GM21737 (cell line): ENCODE measurements around the gene CALCOCO1.
A peak's percentile ranks its signal among the peaks of the same experiment; 100 is the strongest.
"Not testable (repeated sequence)": the region's sequence is repeated elsewhere in the genome, so short reads cannot be mapped to it uniquely, and the experiment has no call there.

ENCODE experiments used
- ATAC-seq: cut with Tn5 transposase; IDR thresholded peaks from one replicate; pipeline ENCODE4 v1.9.1; 2021; ENCODE audit warnings: mild to moderate bottlenecking, moderate library complexity; ENCODE audit not compliant: unreplicated experiment

Gene CALCOCO1, protein sequence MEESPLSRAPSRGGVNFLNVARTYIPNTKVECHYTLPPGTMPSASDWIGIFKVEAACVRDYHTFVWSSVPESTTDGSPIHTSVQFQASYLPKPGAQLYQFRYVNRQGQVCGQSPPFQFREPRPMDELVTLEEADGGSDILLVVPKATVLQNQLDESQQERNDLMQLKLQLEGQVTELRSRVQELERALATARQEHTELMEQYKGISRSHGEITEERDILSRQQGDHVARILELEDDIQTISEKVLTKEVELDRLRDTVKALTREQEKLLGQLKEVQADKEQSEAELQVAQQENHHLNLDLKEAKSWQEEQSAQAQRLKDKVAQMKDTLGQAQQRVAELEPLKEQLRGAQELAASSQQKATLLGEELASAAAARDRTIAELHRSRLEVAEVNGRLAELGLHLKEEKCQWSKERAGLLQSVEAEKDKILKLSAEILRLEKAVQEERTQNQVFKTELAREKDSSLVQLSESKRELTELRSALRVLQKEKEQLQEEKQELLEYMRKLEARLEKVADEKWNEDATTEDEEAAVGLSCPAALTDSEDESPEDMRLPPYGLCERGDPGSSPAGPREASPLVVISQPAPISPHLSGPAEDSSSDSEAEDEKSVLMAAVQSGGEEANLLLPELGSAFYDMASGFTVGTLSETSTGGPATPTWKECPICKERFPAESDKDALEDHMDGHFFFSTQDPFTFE

GRCh38 chr12:53727310-53728041, at the start of gene CALCOCO1:
TSS of gene CALCOCO1 (minus strand) at chr12:53727452. CDS start at chr12:53725242, 2,210 bp downstream.
- ATAC-seq = peak; percentile 96

GRCh38 chr12:53776872-53777271, 49.6 kb upstream of the CALCOCO1 start:
- ATAC-seq = no peak

DNA sequence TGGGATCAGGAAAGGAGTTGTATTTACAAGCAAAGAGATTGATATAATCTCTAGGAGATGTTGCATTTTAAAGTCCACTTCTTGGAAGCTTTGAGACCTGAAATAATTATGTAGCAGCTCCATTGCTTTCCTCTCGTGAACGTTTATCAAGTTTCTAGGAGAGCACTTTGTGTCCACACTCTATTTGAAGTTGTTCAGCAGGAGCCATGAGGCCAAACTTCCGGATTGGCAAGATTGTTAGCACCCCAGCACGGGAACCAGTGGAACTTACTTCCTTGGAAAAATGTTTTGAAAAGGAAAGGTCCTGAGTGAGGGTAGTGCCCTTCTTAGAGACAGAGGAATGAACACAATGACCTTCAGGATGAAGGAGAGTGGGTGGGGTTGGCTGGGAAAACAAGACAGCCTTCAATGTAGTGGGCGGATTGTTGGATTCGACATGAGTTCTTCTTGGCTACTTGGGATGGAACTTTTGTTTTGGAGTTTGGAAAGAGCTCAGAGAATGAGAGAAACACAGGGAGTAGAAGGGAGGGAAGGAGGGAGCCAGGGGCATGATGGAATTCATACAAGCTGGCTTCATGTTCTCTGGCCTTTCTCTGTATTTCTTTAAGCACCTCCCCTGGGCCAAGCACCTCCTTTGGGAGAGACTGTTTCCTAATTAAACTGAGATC, 48.4 kb upstream of the CALCOCO1 start:
- ATAC-seq = no peak

- ATAC-seq = no peak
These were observed 43.0 kb upstream of the CALCOCO1 start for GRCh38 chr12:53770281-53770680.

DNA sequence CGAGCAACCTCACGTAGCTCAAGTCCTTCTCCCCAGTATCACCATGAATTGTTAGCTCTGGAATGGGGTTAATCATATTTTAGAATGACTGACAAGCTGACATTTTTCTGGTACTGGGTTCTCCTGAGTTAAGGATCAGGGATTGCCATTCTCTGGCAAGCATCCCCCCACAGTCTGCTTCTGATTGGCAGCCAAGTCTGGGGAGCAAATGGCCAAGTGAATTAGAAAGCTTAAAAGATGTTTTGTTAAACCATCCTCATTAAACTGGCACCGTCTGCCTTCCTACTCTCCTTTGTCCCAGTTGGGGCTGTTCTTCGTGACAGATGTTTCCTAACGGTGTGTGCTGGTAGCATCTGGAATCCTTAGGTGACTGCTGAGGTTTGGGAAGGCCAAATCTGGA, 41.7 kb upstream of the CALCOCO1 start:
- no peak for ATAC-seq

DNA sequence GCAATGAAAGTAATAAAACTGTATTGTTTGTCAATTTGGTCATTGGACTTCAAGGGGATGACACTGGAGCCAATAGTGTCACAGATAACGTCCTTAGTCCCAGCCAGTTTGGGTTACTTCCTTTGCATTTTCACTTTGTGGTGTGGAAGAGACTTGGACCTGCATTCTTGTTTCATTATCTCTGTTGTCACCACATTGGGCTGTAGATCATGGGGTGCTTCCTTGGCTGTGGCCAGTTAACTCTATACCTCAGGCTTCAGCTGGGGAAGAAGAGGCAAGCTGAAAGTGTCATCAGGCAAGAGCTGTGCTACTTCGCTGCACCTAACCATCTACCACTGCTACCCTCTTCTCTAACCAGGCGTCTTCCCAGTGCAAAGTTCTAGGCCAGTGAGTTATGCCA, 39.6 kb upstream of the CALCOCO1 start:
- no peak for ATAC-seq

GRCh38 chr12:53765891-53766290, 38.6 kb upstream of the CALCOCO1 start:
- no peak for ATAC-seq

- no peak for ATAC-seq
These were observed 37.4 kb upstream of the CALCOCO1 start for GRCh38 chr12:53764615-53765014.

- not testable (repeated sequence) for ATAC-seq
These were observed 35.5 kb upstream of the CALCOCO1 start for GRCh38 chr12:53762793-53763192.

DNA sequence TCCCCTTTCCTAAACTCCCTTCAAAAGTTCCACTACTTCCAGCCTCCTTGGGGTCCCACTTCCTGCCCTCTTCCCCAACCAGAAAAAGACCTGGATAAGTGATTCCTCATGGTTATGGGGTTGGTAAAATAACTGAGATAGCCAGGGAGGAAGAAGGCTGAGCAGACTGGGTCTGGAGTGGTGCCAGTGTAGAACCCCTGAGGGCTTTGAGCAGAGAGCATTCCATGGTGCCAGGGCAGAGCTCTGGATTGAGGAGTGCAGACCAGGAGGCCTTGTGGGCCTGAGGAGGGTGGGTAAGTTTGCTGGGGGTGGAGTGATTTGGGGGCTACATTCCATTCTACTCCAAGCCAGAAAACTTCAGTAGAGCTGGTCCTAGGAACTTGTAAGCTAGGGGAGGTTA, 34.1 kb upstream of the CALCOCO1 start:
- ATAC-seq = no peak

- ATAC-seq = no peak
These were observed 32.0 kb upstream of the CALCOCO1 start for GRCh38 chr12:53759261-53759660.

DNA sequence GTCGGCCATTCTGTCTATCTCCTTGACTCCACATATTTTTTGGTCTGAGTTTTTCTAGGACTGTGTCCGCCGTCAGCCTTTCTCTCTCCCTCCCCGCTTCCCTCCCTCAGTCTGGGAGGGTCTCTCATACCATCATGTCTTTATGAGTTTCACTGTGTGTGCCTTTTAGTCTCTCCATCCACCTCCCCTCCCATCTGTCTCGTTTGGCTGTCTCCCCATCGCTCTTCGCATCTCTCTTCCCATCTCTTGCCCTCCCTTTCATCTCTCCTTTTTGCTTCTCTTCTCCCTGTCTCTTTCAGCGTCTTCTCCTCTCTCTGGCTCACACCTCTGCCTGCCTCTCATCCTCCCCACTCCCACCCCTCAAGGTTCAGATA, 31.5 kb upstream of the CALCOCO1 start:
- ATAC-seq = no peak

DNA sequence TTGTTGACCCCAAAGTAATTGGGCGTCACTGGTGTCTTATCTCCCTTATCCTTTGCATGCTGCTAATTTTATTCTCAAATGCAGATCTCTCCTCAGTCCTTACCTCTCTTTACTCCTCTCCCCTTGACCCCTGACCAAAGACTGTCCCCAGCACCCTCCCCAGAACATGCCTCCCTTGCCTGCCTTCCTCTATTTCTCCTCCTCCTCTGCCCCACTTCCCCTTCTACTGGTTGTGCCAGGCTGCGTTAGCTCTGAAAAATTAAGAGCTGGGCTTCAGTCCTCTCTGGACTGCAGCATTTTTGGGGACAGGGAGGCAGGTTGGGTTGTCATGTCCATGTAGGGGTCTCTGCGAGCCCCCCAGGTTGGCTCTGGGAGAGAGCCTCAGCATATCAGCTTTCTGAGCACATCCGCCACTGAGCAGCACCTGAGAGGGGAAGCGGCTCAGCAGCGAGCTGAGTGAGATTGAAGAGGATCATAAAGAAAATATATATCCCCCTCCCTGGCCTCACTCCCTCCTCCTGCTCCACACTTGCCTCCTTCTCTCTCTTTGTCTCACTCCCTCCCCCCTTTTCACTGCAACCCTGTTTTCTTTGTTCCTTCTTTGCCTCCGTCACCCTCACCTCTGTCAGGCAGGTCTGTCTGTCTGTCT, 31.0 kb upstream of the CALCOCO1 start:
- no peak for ATAC-seq

- ATAC-seq = peak; percentile 76
These were observed 30.0 kb upstream of the CALCOCO1 start for GRCh38 chr12:53757101-53757770.

DNA sequence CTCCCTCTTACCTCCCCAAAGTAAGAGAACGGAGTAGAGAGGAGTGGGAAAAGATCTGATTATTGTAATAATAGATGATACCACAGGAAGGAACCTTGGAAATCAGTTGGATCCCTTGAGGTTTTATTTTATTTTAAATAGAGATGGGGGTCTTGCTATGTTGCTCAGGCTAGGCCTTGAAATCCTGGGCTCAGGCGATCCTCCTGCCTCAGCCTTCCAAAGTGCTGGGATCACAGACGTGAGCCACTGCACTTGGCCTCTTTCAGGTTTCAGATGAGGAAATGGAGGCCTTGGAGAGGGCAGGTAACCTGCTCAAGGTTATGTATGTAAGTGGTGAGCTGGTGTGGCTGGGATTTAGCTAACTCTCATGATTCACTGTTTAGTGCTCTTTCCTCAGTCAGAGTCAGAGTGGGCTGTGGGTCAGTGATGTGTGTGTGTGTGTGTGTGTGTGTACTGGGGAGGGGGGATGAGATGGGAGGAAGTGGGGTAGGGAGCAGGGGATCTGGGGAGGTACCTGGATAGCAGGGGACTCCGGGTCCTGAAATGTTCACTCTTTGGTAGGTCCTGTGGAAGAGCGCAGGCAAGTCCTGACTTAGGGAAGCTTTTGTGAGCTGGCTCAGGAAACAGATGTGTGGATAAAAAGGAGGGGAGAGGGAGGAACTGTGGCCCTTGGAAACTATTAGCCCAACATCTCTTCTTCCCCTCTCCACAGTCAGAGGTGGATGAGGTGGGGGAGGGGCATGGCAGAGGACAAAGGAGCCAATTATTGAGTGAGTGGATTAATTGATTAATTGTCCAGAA, 29.2 kb upstream of the CALCOCO1 start:
- no peak for ATAC-seq

- no peak for ATAC-seq
These were observed 28.6 kb upstream of the CALCOCO1 start for GRCh38 chr12:53755893-53756292.

DNA sequence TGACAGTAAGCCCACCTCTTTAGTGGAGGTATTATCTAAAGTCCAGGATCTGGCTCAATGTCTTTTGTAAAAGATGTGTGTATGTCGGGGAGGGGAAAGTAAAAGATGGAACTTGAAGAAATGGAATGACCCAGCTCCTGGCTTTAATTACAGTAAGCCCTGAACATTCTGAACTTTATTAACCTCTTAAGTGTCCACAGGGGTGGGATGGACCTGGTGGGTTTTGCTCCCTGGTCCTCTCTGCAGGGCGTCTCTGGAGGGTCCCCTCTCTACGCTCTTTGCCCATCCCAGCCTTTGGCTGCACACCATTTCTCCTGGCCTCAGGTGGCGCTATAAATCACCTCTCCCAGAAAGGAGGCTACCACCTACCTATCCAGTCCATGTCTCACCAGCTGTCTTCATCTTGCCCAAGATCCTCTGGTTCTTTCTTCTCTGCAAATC, 28.2 kb upstream of the CALCOCO1 start:
- no peak for ATAC-seq

DNA sequence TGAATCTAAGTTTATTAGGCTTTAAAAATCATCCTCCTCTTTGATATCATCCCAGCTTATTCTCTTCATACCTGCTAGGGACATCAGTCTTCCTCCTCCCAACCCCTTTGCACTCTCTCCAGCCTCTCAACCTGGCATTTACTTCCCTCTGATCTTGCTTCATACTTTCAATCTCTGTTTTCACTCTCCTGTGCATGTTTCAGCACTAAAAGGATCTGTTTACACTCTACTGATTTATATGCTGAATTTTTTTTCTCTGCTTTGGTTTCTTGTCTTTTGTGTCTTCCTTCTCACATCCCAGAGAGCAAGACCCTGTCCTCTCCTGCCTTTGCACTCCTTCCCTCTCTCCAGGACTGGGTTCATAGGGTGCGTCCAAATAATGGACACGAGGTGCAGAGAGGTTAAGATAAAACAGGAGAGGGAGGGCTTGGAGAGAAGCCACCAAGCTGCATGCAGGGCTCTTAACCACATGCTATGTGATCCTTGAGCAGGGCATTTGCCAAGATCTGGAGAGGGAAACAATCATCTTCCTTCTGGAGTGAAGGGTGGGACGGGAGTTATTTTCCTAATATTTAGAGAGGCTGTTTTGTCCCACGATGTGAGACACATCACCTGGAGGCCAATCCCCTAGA, 27.5 kb upstream of the CALCOCO1 start:
- ATAC-seq = no peak

DNA sequence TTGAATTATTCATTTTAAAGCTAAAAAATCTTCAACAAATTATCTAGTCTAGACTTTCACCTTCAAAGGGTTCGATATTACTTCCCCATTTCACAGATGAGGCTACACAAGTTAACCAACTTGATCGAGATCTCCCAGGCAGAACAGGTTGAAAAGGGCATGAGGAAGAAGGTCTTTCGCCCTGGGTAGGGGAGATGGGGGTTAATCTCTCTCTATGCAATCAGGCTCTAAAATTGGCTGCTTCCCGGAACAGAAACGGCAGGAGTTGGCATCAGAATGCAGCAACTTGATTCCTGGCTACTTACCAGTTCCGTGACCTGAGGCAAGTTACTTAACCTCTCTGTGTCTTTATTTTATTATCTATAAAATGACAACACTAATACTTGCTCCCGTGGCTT, 26.9 kb upstream of the CALCOCO1 start:
- no peak for ATAC-seq
